GM18498 (cell line): Measurements from ENCODE around the gene KRTAP5-6.
"Not testable (repeated sequence)": the region's sequence is repeated elsewhere in the genome, so short reads cannot be mapped to it uniquely, and the experiment has no call there.

Experiments used
- ATAC-seq: cut with Tn5 transposase; IDR thresholded peaks from one replicate; pipeline ENCODE4 v1.9.1; 2021; ENCODE audit warnings: mild to moderate bottlenecking, moderate library complexity; ENCODE audit not compliant: unreplicated experiment

KRTAP5-6 gene

DNA sequence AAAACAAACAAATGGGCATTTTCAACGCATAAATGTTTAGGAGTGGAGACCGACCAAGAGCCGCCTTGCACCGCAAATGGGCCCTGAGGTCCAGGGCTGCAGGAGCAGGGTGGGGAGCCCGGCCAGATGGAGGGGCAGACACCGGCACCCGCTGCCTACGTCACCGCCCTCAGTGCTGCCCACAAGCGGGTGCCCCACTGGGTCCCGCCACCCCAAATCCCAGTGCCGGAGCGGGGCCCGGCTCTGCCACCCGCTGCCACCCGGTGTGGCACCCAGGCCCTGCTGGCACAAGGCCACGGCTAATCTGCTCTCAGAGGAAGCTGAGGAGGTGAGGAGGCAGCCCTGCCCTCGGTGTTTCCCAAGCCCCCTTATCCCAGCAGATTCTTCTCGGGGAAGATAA, 13.8 kb upstream of the KRTAP5-6 start:
- not testable (repeated sequence) for ATAC-seq

- not testable (repeated sequence) for ATAC-seq
These were observed 13.0 kb upstream of the KRTAP5-6 start for GRCh38 chr11:1683904-1684572.

GRCh38 chr11:1684886-1685874, 11.8 kb upstream of the KRTAP5-6 start:
- ATAC-seq = not testable (repeated sequence)

DNA sequence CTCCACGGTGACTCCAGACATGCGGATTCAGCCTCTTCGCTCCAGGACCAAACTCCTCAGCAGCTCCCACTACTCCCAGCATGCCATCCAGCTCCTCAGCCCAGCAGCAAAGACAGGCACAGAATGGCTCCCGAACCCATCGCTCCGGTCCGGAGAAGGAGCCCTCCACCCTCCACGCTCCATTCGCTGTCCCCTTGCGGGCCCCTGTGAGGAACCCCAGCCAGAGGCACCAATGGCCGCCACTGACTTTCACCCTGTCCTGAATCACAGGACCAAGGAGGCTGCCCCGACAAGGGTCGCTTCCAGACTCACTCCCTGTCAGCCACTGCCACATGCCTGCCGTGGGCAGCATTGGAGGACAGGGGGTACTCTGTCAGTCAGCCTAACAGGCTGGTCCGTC, 10.8 kb upstream of the KRTAP5-6 start:
- ATAC-seq = not testable (repeated sequence)

DNA sequence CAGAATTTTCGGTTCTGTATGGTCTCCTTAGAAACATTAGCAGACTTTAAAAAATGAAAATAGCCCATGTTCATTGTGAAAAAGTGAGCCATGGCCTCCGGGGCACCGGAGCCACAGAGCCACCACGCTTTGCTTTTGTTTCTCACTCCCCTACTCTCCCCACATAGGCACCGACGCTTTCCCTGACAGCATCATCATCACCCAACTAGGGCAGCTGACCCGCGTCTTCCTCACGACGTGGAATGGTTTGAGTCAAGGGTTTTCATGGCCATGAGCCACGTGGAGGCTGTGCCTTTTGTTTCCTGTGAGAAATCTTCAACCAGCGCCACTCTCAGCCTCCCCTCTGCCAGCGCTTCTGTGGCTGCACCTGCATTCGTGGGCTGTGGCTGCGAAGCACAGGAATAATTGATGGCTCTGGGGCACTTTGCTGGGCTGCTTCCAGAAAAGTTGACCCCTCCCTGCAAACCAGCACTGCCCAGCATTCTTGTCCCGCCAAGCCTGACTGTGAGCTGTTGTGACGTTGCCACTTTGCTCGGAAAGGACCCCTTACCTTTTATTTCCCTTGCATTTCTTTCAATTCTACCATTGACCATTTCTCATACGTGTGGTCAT, 8.6 kb upstream of the KRTAP5-6 start:
- not testable (repeated sequence) for ATAC-seq

- not testable (repeated sequence) for ATAC-seq
These were observed 7.5 kb upstream of the KRTAP5-6 start for GRCh38 chr11:1689250-1690166.

DNA sequence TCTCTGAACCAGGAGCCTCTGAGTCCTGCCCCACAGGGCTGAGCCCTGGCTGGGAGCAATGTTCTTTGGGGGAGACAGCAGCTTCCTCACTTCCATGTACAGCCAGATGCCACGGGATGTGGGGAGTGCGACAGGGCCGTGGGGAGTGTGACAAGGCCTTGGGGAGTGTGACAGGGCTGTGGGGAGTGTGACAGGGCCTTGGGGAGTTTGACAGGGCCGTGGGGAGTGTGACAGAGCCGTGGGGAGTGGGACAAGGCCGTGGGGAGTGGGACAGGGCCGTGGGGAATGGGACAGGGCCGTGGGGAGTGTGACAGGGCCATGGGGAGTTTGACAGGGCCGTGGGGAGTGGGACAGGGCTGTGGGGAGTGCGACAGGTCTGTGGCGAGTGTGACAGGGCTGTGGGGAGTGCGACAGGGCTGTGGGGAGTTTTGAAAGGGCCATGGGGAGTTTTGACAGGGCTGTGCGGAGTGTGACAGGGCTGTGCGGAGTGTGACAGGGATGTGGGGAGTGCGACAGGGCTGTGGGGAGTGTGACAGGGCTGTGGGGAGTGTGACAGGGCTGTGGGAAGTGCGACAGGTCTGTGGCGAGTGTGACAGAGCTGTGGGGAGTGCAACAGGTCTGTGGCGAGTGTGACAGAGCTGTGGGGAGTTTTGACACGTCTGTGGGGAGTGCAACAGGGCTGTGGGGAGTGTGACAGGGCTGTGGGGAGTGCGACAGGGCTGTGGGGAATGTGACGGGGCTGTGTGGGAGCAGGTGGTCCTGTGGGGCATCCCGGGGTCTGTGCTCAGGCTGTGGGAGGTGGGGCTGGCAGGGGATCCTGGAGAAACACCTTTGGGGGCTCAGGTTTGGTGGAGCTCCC, 6.6 kb upstream of the KRTAP5-6 start:
- ATAC-seq = no peak

DNA sequence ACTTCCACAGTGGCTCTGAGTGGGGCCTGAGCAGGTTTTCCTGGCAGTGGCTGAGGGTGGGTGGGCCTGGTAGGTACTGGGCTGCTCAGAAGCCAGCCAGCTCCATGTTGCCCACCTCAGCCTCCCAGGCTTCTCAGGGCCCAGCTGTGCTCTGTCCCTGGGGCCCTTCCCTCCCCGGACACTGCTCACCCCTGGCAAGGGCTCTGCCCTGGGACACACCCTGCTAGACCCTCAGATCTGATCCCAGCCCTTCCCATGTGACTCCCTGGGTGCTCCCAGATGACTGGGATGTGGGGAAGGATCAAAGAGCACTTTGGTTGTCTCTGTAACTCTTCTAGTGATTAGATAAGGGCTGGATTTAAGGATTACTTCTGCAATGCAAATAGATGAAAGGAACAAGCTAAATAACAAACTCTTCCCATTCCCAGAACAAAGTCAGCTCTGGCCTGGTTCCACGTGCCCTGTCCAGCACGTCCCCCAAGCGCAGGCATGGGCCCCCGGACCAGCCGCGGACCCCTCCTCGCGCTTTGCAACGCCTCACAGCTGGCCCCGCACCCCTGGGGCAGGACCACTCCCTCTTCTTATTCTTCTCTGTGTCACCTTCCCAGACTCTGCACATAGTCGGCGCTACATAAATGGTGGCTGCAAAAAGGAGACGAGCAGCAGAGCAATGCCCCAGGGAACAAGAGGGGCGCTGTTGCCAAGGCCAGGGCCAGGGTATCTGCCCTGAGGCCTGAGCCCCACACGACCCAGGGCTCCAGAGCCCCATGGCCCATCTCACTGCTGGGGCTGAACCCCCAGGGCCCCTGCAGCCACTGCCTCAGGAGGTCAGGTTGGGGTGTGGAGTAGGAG, 5.7 kb upstream of the KRTAP5-6 start:
- no peak for ATAC-seq

DNA sequence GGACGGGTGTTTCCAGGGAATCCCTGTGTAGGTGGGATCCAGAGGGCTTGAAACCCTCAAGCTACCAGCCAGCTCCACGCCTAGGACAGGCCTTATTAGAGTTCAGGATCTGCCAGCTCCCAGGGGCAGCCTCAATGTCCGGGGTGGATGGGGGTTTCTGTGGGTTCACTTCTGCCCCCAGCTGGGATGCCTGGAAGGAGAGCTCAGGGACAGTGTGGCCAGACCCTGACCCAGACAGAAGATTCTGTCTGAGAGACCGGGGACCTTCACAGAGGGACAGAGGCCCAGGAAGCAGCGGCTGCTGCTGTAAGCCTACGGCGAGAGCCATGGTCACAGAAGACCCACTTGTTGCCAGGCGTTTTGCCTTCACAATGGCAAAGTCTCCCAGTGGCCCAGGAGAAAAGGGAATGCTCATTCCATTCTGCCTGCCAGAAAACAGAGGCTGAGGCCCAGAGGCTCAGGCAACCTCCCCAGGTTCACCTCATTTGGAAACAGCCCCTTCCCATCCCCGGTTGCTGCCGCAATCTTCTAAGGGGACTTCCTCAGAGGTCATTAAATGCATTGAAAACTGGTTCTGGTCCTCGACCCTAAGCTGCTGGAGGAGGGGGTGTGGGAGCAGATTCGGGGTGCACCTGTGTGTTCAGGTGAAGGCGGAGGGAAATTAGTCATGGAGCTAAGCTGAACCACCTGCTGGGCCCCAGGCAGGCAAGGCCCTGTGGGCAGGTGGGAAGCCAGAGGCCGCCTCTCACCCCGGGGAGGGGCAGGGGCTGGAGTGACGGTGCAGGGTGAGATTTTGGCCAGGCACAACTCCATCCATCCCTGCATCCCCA, 4.9 kb upstream of the KRTAP5-6 start:
- ATAC-seq = no peak

- no peak for ATAC-seq
These were observed 4.2 kb upstream of the KRTAP5-6 start for GRCh38 chr11:1692708-1693326.

GRCh38 chr11:1693327-1694063, 3.5 kb upstream of the KRTAP5-6 start:
- no peak for ATAC-seq

- peak; percentile 54 for ATAC-seq
These were observed 2.7 kb upstream of the KRTAP5-6 start for GRCh38 chr11:1694064-1694845.

GRCh38 chr11:1694846-1695547, 2.0 kb upstream of the KRTAP5-6 start:
- ATAC-seq = no peak

DNA sequence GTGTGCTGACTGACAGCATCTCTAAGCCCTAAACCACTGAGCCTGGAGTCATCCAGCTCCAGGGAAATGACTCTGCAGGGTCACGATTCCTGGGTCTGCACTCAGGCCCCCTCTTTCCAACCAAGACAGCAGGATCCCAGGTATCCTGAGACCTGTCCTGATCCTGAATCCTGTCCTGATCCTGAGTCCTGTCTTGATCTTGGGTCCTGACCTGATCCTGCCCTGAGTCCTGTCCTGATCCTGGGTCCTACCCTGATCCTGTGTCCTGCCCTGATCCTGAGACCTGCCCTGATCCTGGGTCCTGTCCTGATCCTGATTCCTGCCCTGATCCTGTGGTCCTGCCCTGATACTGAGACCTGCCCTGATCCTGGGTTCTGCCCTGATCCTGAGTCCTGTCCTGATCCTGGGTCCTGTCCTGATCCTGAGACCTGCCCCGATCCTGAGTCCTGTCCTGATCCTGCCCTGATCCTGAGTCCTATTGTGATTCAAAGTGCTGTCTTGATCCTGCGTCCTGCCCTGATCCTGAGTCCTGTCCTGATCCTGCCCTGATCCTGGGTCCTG, 1.4 kb upstream of the KRTAP5-6 start:
- ATAC-seq = no peak

GRCh38 chr11:1699771-1700170, 2.8 kb downstream of the KRTAP5-6 start:
- ATAC-seq = no peak
